Measurements from ENCODE around the gene DHPS.

DNA sequence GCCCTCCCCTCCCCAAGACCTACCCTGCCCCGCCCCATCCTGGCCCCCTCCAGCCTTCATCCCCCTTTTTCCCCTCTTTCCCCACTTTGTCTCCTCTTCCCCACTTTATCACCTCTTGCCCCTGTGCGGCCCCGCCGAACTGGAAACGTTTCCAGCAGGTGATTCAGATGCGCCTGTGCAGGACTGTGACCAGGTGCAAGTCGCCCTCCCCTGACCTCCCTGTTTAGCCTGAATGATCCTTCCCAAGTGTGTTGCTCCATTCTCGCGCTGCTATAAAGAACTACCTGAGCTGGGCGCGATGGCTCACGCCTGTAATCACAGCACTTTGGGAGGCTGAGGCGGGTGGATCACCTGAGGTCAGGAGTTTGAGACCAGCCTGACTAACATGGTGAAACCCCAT, 45.0 kb downstream of the DHPS start:
- TF ChIP-seq, protein P1, sequence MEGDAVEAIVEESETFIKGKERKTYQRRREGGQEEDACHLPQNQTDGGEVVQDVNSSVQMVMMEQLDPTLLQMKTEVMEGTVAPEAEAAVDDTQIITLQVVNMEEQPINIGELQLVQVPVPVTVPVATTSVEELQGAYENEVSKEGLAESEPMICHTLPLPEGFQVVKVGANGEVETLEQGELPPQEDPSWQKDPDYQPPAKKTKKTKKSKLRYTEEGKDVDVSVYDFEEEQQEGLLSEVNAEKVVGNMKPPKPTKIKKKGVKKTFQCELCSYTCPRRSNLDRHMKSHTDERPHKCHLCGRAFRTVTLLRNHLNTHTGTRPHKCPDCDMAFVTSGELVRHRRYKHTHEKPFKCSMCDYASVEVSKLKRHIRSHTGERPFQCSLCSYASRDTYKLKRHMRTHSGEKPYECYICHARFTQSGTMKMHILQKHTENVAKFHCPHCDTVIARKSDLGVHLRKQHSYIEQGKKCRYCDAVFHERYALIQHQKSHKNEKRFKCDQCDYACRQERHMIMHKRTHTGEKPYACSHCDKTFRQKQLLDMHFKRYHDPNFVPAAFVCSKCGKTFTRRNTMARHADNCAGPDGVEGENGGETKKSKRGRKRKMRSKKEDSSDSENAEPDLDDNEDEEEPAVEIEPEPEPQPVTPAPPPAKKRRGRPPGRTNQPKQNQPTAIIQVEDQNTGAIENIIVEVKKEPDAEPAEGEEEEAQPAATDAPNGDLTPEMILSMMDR (conservative IDR thresholded peaks at IDR 0.05; ENCODE audit: low read depth, low read length) = no peak
- TF ChIP-seq EZH2 (IDR thresholded peaks at IDR 0.05; ENCODE audit: low read length, unreplicated experiment) (no peak), EZH2phosphoT487 (IDR thresholded peaks at IDR 0.05; ENCODE audit: borderline replicate concordance, low read length) (no peak)
